ENCODE results near the gene GFY. TPM values are rescaled to one million over a fixed set of nuclear protein-coding genes. Genes with fewer than 3 reads are reported as not detected.

The GFY gene
- total RNA-seq, 1 donor from 2014 or later, result not detected

DNA sequence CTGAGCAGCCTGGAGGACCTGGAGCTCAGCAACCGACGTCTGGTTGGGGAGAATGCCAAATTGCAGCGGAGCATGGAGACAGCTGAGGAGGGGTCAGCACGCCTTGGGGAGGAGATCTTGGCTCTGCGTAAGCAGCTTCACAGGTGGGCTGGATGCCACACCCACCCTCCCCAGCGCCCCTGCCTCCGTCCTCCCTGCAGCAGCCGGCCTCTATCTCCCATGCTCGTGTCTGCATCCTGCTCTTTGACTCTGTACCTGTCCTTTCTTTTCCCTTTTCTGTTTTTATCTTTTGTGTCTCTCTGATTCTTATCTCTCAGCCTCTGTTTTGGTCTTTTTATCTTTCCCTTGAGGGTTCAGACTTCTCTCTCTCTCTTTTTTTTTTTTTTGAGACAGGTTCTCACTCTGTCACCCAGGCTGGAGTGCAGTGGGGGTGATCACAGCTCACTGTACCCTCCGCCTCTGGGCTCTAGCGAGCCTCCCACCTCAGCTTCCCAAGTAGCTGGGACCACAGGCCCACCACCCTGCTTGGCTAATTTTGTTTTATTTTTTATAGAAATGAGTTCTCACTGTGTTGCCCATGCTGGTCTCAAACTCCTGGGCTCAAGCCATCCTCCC lies 27.1 kb upstream of the GFY start:
- no peak for TF ChIP-seq CTCF (conservative IDR thresholded peaks at IDR 0.05; ENCODE audit: low read depth, low read length)
- no peak overlapping the region for H3K4me3 ChIP-seq (ENCODE audit: low read depth, low read length)
- DNase-seq (ENCODE audit: low read depth), result no peak

DNA sequence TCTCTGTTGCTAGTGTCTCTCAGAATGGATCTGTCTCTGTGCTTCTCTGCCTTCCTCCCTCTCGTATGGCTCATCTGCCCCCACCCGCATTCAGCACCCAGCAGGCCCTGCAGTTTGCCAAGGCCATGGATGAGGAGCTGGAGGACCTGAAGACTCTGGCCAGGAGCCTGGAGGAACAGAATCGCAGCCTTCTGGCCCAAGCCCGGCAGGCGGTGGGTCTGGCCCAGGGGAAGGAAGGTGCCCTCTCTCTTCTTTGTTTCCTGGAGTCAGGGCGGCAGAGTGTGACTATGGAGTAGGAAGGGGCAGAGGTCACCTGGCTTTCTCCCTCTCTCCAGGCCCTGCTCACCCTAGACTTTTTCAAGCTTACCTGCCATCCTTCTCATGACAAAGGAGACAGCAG lies 26.3 kb upstream of the GFY start:
- DNase-seq (ENCODE audit: low read depth), result no peak
- TF ChIP-seq CTCF (conservative IDR thresholded peaks at IDR 0.05; ENCODE audit: low read depth, low read length), result no peak
- H3K4me3 ChIP-seq (ENCODE audit: low read depth, low read length), result no peak overlapping the region

DNA sequence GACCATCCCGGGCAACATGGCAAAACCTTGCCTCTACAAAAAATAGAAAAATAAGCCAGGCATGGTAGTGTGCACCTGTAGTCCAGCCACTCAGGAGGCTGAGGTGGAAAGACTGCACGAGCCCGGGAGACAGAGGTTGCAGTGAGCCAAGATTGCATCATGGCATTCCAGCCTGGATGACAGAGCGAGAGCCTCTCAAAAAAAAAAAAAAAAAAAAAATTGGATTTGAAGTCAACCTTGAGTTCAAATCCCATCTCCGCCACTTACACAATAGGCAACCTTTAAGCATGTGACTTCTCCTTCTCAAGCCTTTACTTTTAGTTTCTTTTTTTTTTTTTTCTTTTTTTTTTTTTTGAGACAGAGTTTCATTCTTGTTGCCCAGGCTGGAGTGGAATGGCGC lies 25.2 kb upstream of the GFY start:
- H3K4me3 ChIP-seq (ENCODE audit: low read depth, low read length), result no peak overlapping the region
- no peak for TF ChIP-seq CTCF (conservative IDR thresholded peaks at IDR 0.05; ENCODE audit: low read depth, low read length)
- no peak for DNase-seq (ENCODE audit: low read depth)

DNA sequence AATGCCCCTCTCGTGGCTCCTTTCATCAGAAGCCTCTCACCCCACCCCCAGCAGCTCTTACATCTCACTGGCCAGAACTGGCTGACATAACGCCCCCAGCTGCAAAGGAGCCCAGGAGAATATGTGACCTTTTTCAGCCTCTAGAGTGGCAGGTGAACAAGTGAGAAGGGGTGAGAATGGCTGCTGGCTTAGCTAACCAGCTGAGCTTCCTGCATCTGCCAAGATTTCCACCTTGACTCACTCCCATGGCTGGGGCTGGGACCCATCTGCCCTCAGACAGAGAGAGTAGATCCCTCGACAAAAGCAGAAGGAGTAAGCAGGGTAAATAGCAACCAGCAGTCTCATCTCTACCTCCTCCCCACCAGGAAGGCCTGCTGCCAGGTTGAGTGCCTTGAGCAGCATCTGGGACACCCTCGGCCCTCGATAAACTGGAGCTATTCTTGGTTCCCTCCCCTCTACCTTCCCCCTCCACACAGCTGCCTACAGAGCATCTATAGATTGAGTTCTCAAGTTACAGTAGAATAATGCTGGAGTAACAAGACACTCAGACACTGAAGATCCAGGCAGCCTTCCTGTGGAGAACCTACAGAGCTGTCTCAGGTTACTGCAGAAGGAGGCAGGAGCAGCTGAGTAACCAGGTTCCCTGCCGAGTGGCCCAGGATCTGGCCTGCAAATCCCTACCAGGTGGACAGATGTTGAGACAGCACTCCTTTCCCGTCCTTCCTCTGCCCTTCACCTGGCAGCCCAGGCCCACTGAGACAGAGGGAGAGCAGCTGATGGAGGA lies 21.6 kb upstream of the GFY start:
- no peak for TF ChIP-seq CTCF (conservative IDR thresholded peaks at IDR 0.05; ENCODE audit: low read depth, low read length)
- DNase-seq (ENCODE audit: low read depth), result no peak
- no peak overlapping the region for H3K4me3 ChIP-seq (ENCODE audit: low read depth, low read length)

GRCh38 chr19:49407079-49407478 lies 18.1 kb upstream of the GFY start:
- TF ChIP-seq CTCF (conservative IDR thresholded peaks at IDR 0.05; ENCODE audit: low read depth, low read length), result no peak
- no peak for DNase-seq (ENCODE audit: low read depth)
- H3K4me3 ChIP-seq (ENCODE audit: low read depth, low read length), result no peak overlapping the region

GRCh38 chr19:49407482-49408015 lies 17.6 kb upstream of the GFY start:
- H3K4me3 ChIP-seq (ENCODE audit: low read depth, low read length), result no peak overlapping the region
- no peak for TF ChIP-seq CTCF (conservative IDR thresholded peaks at IDR 0.05; ENCODE audit: low read depth, low read length)

More at GRCh38 chr19:49407482-49408015, 17.6 kb upstream of the GFY start:
- no peak for DNase-seq (ENCODE audit: low read depth)
